Ecto neural progenitor cell (in vitro differentiated cells): Measurements from ENCODE around the gene ARHGAP12.
"Not testable (repeated sequence)": the region's sequence is repeated elsewhere in the genome, so short reads cannot be mapped to it uniquely, and the experiment has no call there.

ENCODE experiments used
- DNase-seq: peaks from one replicate; pipeline ENCODE4 v3.0.0-alpha.2; 2018; ENCODE audit warnings: low spot score

The ARHGAP12 gene

DNA sequence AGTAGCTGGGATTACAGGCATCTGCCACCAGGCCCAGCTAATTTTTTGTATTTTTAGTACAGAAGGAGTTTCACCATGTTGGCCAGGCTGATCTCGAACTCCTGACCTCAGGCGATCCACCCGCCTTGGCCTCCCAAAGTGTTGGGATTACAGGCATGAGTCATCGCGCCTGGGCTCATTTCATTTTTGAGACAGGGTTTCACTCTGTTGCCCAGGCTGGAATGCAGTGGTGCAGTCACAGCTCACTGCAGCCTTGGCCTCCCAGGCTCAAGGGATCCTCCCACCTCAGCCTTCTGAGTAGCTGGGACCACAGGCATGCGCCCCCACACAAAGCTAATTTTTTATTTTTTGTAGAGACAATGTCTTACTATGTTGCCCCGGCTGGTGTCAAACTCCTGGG lies 159.7 kb downstream of the ARHGAP12 start:
- not testable (repeated sequence) for DNase-seq

DNA sequence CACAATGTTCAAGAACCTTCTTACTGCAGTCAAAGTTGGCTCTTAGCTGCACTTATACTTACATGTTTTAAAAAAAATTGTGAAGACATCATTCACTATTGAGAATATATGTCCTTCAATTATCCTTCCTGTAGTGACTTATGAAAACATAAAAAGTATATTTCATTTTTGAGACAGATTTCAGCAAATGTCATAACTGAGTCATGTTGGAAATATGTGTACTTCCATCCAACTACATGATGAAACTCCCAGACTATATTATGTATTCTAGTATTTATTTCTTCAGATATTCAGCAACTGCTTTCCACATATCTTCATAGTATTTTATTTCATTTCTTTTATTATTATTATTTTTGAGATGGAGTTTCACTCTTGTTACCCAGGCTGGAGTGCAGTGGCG lies 160.2 kb downstream of the ARHGAP12 start:
- no peak for DNase-seq

DNA sequence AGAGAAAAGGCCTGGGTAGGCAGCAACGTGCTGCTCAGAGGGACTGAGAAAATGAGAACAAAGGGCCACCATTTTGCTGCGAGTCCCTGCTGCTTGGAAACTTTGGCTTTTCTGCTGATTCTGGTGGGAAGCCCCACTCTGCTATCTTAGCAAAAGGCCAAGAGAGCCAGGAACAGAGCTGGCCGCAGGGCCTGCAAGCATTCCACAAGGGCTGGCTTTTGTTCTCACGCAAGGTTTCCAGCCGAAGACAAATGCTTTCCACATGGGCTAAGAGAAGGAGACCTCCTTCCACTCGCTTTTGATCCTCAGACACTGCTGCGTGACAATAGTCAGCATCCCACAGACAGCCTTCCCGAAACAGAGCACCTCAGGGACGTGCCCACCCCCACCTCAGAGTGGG lies 163.1 kb downstream of the ARHGAP12 start:
- no peak for DNase-seq

DNA sequence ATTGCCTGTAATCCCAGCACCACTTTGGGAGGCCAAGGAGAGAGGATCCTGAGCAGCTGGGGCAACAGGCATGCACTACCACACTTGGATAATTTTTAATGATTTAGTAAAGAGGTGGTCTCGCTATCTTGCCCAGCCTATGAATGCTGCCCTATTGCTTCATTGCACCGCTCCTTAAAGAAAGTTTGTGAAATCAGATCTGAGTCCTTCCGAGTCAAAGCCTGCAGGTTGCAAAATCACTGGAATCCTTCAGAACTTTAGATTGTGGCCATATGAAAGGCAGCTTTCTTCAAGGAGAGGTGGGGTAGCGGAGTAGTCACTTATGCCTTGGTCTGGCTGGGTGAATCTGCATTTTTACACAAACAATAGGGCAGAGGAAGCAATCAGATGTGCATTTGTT lies 166.3 kb downstream of the ARHGAP12 start:
- DNase-seq = no peak

DNA sequence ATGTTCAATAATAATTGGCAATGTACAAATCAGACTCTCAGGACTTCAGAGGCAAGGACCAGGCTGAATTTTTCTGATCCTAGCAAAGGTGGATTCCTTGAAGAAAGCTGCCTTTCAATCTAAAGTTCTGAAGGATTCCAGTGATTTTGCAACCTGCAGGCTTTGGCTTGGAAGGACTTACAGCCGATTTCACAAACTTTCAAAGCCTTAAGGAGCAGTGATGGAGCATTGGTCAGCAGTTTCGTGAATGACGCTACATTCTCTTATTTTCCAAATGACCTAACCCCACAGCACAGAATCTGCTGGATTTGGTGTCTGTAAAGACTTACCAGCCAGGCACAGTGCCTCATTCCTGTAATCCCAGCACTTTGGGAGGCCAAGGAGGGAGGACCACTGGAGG lies 167.5 kb downstream of the ARHGAP12 start:
- DNase-seq = no peak

DNA sequence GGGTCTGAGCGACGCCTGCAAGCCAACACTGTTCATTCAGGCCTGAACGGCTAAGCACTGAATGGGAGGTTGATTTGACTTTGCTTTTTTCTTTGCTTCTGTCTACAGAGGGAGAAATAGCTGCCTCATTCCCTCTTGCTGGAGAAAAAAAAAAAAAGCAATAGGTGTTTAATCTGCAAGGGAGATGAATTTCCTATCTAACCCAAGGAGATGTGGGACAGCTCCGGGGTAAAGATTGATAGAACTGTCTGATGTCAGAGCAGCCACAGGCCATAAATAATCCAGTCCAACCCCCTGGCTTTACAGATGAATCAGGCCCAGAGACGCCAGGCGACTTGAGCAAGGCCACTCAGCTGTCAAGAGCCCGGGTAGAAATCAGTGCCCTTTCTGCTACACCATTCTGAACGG lies 168.0 kb downstream of the ARHGAP12 start:
- DNase-seq = no peak

DNA sequence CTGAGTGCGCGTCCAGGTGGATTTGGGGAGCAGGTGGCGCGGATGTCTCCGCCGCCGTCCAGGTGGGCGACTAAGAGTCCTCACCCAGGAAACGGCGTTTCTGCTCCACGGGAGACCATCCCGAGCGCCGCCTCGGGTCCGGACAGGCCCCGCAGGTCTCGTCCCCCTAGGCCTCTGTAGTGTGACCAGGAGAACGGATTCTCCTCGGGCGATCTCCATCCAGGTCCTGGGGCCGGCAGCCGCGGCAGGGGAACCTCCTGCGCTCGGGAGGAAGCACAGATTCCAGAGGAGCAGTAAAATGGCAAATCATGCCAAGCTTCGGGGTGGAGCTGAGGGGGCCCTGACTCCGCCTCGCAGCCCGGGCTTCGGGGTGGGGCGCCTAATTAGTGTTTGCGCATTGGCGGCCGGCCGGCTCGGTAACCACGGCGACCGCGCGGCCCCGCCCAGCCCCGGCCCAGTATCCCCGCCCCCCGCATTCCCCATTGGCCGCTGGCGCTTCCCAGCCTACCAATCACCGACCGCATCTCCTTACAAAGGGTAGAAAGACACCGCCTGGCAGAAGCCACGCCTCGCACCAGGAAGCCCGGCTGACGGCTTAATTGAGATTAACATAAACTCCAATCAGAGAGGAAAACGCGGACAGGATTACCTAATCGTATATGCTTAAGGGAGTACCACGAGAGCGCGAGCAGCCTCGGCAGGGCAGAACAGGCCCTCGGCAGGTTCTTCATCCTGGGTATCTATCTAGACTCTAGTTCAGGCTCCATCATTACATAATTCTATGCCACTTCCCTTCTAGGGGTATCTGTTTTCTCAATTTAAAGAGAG lies 168.6 kb downstream of the ARHGAP12 start:
- peak; percentile 97 for DNase-seq

DNA sequence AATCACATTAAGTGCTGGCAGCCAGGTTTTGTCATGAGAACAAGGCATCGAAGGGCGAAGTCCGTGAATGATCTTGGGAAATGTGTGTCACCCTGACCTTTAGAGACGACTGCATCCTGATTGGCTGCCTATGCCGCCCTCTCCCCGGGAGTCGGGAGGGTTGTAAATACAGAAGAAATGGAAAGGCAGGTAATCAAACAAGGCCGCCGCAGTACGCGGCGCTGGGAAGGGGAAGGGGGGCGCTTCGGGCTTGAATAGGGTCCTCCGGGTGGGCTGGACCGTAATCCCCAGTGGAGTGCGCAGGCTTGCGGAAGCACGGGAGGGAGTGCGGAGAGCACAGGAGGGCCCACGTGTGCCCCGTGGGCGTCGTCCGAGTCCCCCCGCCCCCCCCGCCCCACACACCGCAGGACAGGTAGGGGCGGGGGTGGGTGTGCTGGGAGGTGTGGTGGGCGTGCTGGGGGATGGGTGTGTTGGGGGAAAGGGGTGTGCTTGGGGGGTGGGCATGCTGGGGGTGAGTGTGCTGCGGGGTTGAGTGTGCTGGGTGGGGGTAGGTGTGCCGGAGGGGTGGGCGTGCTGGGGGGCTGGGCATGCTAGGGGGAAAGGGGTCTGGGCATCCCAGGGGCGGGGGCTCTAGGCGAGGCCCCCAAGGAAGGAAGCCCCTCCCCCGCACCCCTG lies 169.4 kb downstream of the ARHGAP12 start:
- peak; percentile 72 for DNase-seq

DNA sequence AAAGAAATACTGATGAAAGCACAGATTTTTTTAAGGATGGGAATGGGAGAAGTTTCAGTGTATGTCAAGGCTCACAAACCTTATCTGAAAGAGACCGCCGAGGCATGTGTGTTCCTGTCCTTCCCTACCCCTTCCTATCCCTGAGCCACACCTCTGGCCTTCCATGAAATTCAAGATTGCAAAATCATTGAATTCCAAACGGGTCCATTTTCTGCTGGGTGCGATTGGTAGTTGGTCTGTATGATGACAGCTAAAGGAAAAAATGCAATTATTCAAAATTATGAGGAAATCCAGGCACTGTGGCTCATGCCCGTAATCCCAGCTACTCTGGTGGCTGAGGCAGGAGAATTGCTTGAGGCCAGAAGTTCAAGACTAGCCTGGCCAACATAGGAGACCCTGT lies 170.1 kb downstream of the ARHGAP12 start:
- DNase-seq = no peak

DNA sequence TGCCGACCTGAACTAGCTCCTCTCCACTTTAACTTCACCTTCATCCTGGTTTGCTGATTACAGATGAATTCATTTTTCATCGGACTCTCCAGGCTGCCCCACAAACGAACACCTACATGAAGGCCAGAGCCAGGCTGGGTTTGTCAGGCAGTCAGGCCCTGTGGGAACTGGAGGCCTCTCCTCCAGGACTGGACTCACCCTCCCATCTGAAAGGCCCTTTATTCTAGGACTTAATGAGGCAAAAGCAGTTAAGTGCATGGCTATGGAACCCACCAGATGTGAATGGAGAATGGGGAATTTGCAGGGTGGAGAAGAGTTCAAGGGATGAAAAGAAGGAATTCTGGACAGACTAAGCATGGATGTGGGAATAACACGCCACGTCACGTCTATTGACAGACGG lies 170.8 kb downstream of the ARHGAP12 start:
- no peak for DNase-seq

DNA sequence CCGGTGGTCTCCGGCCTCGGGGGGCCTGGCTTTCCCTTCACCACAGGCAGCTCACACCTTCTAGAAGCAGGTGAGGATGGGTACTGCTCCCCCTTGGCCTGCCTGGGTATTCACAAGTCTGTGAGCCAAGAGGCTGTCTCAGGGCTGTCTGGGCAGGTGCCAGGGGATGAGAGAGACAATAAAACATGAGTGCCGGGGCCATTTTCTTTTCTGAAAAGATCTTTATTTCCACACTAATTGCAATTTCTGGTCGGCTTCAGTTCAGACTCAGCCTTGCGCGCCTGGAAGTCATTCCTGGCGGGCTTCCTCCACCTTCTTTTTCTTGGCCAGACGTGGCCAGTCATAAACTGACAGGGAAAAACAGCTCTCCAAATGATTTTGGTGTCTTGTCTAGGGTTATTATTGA lies 171.2 kb downstream of the ARHGAP12 start:
- DNase-seq = no peak

DNA sequence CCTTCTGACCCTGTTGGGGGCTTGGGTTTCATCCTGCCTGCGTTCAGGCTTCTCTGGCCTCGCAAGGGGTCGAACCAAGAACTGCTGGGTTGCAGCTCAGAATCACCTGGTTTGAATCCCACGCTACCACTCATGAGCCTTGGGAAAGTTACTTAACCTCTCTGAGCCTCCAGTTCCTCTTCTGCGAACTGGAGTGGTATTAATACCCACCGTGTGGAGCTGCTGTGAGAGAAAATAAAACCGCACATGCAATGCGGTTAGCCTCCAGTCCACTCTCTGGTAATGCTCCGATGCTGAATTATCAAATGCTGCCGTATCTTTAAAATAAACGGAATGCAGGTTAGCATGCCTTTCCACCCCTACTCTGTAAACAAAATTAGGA lies 171.9 kb downstream of the ARHGAP12 start:
- no peak for DNase-seq

DNA sequence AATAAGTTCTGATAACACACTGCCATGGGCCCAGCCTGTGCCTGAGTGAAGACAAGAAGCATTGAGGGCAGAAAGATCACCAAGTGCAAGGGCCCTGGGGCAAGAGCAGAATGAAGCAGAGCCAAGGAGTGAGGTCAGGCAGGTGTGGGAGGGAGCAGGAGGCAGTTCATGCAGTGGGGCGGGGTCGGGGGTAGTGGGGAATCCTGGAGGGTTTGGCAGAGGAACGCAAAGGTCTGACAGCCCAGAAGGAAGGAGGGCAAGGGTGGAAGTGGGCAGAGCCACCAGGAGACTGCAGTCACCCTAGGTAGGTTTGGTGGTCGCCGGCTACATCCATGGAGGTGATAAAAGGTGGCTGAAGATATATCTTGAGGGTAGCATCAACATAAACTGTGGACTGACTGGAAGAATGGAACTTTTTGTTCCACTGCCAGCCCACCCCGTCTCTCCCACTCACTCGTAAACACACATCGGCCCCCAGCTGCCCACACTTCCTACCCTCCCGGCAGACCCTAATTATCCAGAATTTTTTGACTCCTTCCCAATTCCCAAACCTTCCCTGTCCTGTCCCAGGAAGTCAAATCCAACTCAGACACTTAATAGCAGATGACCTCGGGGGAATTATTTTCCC lies 172.4 kb downstream of the ARHGAP12 start:
- DNase-seq = no peak
